PC-9 (cell line): Measurements from ENCODE around the gene TEX53.

Experiments
- EZH2 ChIP-seq: fragments of 200-600 bp; sonication (generic); IDR thresholded peaks from 2 replicates; pipeline ENCODE4 v1.8.0; 2017; ENCODE audit warnings: antibody characterized with exemption, low read depth
- TF ChIP-seq, protein P1 (sequence below): fragments of 200-600 bp; sonication (generic); conservative IDR thresholded peaks from 2 replicates; pipeline ENCODE4 v1.6.1; 2017; ENCODE audit warnings: mixed run types, antibody characterized with exemption, mild to moderate bottlenecking, moderate library complexity

GRCh38 chr9:114626415-114627020, 31.1 kb downstream of the TEX53 start:
- no peak for TF ChIP-seq EZH2
- TF ChIP-seq, protein P1, sequence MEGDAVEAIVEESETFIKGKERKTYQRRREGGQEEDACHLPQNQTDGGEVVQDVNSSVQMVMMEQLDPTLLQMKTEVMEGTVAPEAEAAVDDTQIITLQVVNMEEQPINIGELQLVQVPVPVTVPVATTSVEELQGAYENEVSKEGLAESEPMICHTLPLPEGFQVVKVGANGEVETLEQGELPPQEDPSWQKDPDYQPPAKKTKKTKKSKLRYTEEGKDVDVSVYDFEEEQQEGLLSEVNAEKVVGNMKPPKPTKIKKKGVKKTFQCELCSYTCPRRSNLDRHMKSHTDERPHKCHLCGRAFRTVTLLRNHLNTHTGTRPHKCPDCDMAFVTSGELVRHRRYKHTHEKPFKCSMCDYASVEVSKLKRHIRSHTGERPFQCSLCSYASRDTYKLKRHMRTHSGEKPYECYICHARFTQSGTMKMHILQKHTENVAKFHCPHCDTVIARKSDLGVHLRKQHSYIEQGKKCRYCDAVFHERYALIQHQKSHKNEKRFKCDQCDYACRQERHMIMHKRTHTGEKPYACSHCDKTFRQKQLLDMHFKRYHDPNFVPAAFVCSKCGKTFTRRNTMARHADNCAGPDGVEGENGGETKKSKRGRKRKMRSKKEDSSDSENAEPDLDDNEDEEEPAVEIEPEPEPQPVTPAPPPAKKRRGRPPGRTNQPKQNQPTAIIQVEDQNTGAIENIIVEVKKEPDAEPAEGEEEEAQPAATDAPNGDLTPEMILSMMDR = no peak
